GM12878 (cell line): Measurements from ENCODE around the gene ADAMTSL5. TPM values are rescaled to one million over a fixed set of nuclear protein-coding genes. Genes with fewer than 3 reads are reported as not detected.

Experiments used
- ATAC-seq: fragments of 200-7000 bp; cut with Tn5 transposase; 3 replicates; pipeline ENCODE4 v1.9.1; 2020; ENCODE audit warnings: mild to moderate bottlenecking, moderate library complexity
- BruUV-seq: library from RNA; stranded (reverse); fragments of 400-500 nt; replicated peaks from 2 replicates; lab custom pipeline; 2021; lab: Mats Ljungman, UMichigan
- CTCF ChIA-PET: fragments of 300-600 bp; sonication (Branson Sonifier 250); formaldehyde crosslinking; extraction: SDS; loops from one replicate; lab custom pipeline; 2021; ENCODE audit warnings: inconsistent platforms; lab: Yijun Ruan, JAX
- POLR2A ChIA-PET: fragments of 350-600 bp; formaldehyde crosslinking; extraction: SDS; loops from one replicate; lab custom pipeline; 2021; ENCODE audit warnings: inconsistent platforms; lab: Charles Lee
- RAD21 ChIA-PET: fragments of 300-600 bp; sonication (Branson Sonifier 250); formaldehyde crosslinking; loops from one replicate; lab custom pipeline; 2023; ENCODE audit warnings: antibody characterized with exemption; ENCODE audit not compliant: unreplicated experiment; lab: Charles Lee
- SMC1A ChIA-PET: fragments of 300-600 bp; sonication (Branson Sonifier 250); formaldehyde crosslinking; loops from one replicate; lab custom pipeline; 2023; ENCODE audit not compliant: unreplicated experiment, uncharacterized antibody; lab: Charles Lee
- DNase-seq: peaks from one replicate; pipeline ENCODE4 v3.0.0-alpha.2; 2011; ENCODE audit warnings: low read depth, low spot score
- FAIRE-seq: peaks from 3 replicates; lab custom pipeline; 2011; peaks lifted over from hg19 to GRCh38; lab: Jason Lieb, UNC
- H2AFZ ChIP-seq: 2 replicates; pipeline ENCODE4 v1.6.0; 2011; ENCODE audit warnings: low read depth, low read length, control low read depth; ENCODE audit not compliant: control insufficient read depth
- H3K27ac ChIP-seq: 2 replicates; pipeline ENCODE4 v1.5.1; 2011; ENCODE audit warnings: control low read depth; ENCODE audit not compliant: control insufficient read depth, insufficient read depth
- H3K27me3 ChIP-seq, 2 experiments: replicated peaks in 1 of 2; 2 replicates each; pipeline versions ENCODE4 v1.6.0 to v1.6.1; 2011; ENCODE audit warnings: low read length in 1 of 2; ENCODE audit not compliant: control insufficient read depth in 2 of 2, insufficient read depth in 2 of 2
- H3K36me3 ChIP-seq, 2 experiments: 2 replicates each; pipeline ENCODE4 v1.5.1; 2011; ENCODE audit warnings: low read length in 1 of 2; ENCODE audit not compliant: control insufficient read depth in 2 of 2, insufficient read depth in 2 of 2
- H3K4me1 ChIP-seq: 2 replicates; pipeline ENCODE4 v1.6.1; 2011; ENCODE audit warnings: mild to moderate bottlenecking, low read length, moderate library complexity, mixed read lengths; ENCODE audit not compliant: control insufficient read depth, insufficient read depth
- H3K4me2 ChIP-seq: 2 replicates; pipeline ENCODE4 v1.6.0; 2011; ENCODE audit warnings: control low read depth; ENCODE audit not compliant: control insufficient read depth, insufficient read depth
- H3K4me3 ChIP-seq: fragments of 200-600 bp; sonication (generic); 2 replicates; pipeline ENCODE4 v1.5.1; 2016
- H3K79me2 ChIP-seq: 2 replicates; pipeline ENCODE4 v1.6.0; 2011; ENCODE audit warnings: low read length; ENCODE audit not compliant: control insufficient read depth, insufficient read depth
- H3K9ac ChIP-seq: 2 replicates; pipeline ENCODE4 v1.8.0; 2011; ENCODE audit warnings: low read length, control low read depth, mixed read lengths; ENCODE audit not compliant: control insufficient read depth, insufficient read depth
- H3K9me3 ChIP-seq: replicated peaks from 3 replicates; pipeline ENCODE4 v1.5.1; 2011; ENCODE audit warnings: mild to moderate bottlenecking, low read length; ENCODE audit not compliant: control insufficient read depth, insufficient read depth
- H4K20me1 ChIP-seq: 2 replicates; pipeline ENCODE4 v1.6.0; 2011; ENCODE audit not compliant: control insufficient read depth, insufficient read depth
- BCL11A ChIP-seq: IDR thresholded peaks from 2 replicates; pipeline ENCODE4 v1.6.1; 2011; ENCODE audit warnings: low read depth, low read length
- CREB1 ChIP-seq: IDR thresholded peaks from 2 replicates; pipeline ENCODE4 v1.6.1; 2012; ENCODE audit warnings: low read depth, mild to moderate bottlenecking, inconsistent platforms
- CREM ChIP-seq: IDR thresholded peaks from 2 replicates; pipeline ENCODE4 v1.6.1; 2014; ENCODE audit warnings: antibody characterized with exemption, low read depth
- FOS ChIP-seq: IDR thresholded peaks from 3 replicates; pipeline ENCODE4 v1.6.1; 2011; ENCODE audit warnings: borderline replicate concordance; ENCODE audit not compliant: insufficient read length; ENCODE audit errors: extremely low read depth
- MEF2A ChIP-seq: IDR thresholded peaks from 2 replicates; pipeline ENCODE4 v1.6.1; 2011; ENCODE audit warnings: low read depth, mild to moderate bottlenecking, low read length, moderate library complexity; ENCODE audit not compliant: insufficient read depth
- PBX3 ChIP-seq: IDR thresholded peaks from 2 replicates; pipeline ENCODE4 v1.6.1; 2011; ENCODE audit warnings: mild to moderate bottlenecking, low read depth, low read length, moderate library complexity; ENCODE audit not compliant: insufficient replicate concordance
- POLR2AphosphoS2 ChIP-seq: IDR thresholded peaks from 2 replicates; pipeline ENCODE4 v1.6.1; 2011; ENCODE audit warnings: low read depth, mild to moderate bottlenecking, low read length, improper control_type of control experiment, moderate library complexity
- POU2F2 ChIP-seq: IDR thresholded peaks from 3 replicates; pipeline ENCODE4 v1.6.1; 2011; ENCODE audit warnings: low read depth, mild to moderate bottlenecking, low read length, borderline replicate concordance
- SMAD5 ChIP-seq: IDR thresholded peaks from 2 replicates; pipeline ENCODE4 v1.6.1; 2016; ENCODE audit warnings: antibody characterized with exemption, low read depth
- SMARCA5 ChIP-seq: fragments of 450-650 bp; IDR thresholded peaks from 2 replicates; pipeline ENCODE4 v1.6.1; 2017; ENCODE audit warnings: mild to moderate bottlenecking
- SP1 ChIP-seq: IDR thresholded peaks from one replicate; pipeline ENCODE4 v1.6.1; 2011; ENCODE audit warnings: low read depth, low read length
- SUPT20H ChIP-seq: IDR thresholded peaks from 2 replicates; pipeline ENCODE4 v1.6.1; 2011; ENCODE audit warnings: low read depth, mild to moderate bottlenecking, low read length, moderate library complexity, borderline replicate concordance; ENCODE audit not compliant: control insufficient read depth
- ZBED1 ChIP-seq: IDR thresholded peaks from 2 replicates; pipeline ENCODE4 v1.6.1; 2016; ENCODE audit warnings: borderline replicate concordance
- ZNF274 ChIP-seq: IDR thresholded peaks from one replicate; pipeline ENCODE4 v1.8.0; 2011; ENCODE audit not compliant: insufficient read length, insufficient read depth
- WGBS: methylation state at CpG from one replicate; pipeline ENCODE4 v1.1.6; 2016; ENCODE audit warnings: low lambda C conversion rate; ENCODE audit not compliant: insufficient replicate concordance, insufficient coverage; ENCODE audit errors: missing lambda C conversion rate; 5-methylcytosine and 5-hydroxymethylcytosine counted together
- in situ Hi-C: fragments of 300-500 bp; cut with MboI; formaldehyde crosslinking; loops from 9 replicates; pipeline ENCODE4 v1.14.3; 2018; ENCODE audit warnings: mixed read lengths
- intact Hi-C: fragments of 100-400 bp; cut with micrococcal nuclease; formaldehyde crosslinking; loops from one replicate; pipeline ENCODE4 v1.14.2; 2022; ENCODE audit not compliant: unreplicated experiment
- polyA plus RNA-seq, 11 experiments: library from polyadenylated mRNA; depleted of rRNA in 4 of 11; unstranded in 6 of 11; stranded (reverse) in 5 of 11; fragments of >200 nt; fragmentation: Nextera tagmentation in 4 of 11; fragmentation: Illumina TruSeq in 1 of 11; extraction: Ambion mirVana in 4 of 11; extraction: Trizol in 1 of 11; gene quantifications; 1 replicate in 1 of 11; 2 replicates in 10 of 11; pipeline versions ENCODE4 v1.2.1 to v1.2.3, GENCODE V29; 2011 to 2016; ENCODE audit warnings: inconsistent platforms in 2 of 11, missing spikeins in 2 of 11, low read depth in 1 of 11
- total RNA-seq, 4 experiments: library from RNA; depleted of rRNA in 3 of 4; stranded (reverse); fragments of >200 nt in 3 of 4; fragmentation: Illumina TruSeq in 1 of 4; extraction: Trizol in 1 of 4; gene quantifications; 2 replicates each; pipeline versions ENCODE4 v1.2.1 to v1.2.3, GENCODE V29; 2013 to 2021
- TF ChIP-seq, protein P1 (sequence below): fragments of 450-650 bp; IDR thresholded peaks from 2 replicates; pipeline ENCODE4 v1.6.1; 2017; ENCODE audit warnings: mild to moderate bottlenecking
- TF ChIP-seq, protein P2 (sequence below): fragments of 150-350 bp; IDR thresholded peaks from 2 replicates; pipeline ENCODE4 v1.6.1; 2016; ENCODE audit warnings: low read depth, low read length

Gene ADAMTSL5
- total and polyA plus RNA-seq, 10 of the 15 experiments (the other 5 are each of a cell fraction or from before 2014, with no cell fraction given), result 0.04 to 0.83 (median 0.32) TPM; not detected in 4

DNA sequence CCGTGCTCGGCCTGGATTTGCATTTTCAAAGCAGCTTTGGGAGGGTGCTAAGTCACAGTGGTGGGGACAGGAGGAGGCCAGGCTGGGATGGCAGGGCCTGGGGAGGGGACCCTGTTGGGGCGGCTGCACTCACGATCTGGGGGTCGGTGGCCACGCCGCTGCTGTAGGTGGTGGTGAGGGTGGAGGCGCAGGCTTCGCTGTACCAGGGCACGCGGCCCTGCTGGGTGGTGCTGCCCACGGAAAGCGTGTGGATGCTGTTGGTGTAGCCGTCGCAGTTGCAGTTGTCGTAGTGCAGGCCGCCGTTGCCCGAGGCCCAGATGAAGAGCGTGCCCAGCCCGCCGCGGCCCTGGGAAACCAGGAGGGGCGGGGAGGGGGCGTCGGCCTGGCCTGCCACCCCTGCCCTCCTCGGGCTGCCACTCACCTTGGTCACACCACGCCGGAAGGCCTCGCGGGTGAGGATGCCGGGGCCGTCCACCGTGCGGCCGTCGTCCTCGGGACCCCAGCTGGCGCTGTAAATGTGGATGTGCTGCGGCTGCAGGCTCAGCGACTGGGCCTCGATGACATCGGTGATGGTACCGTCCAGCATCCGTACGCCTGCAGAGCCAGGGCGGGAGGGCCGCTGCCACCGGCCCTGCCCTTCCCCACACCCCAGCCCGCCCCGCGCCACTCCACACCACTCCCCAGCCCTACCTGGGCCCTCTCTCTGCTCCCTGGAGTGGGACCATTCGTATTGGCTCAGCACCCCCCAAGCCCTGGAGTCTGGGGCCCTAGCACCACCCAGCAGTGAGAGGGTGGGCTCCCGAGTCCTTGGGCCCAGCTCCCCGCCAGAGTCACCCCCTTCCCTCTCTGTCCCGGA lies 25.9 kb downstream of the ADAMTSL5 start:
- RAD21 ChIA-PET, result no interaction called here
- 84% methylated on average over 49 of the region's 56 CpGs for WGBS
- no peak overlapping the region for H3K4me2 ChIP-seq
- POLR2A ChIA-PET, result no interaction called here
- no peak for DNase-seq
- no peak overlapping the region for H3K4me3 ChIP-seq
- no peaks in the 10 kb centered on the region for H4K20me1 ChIP-seq
- no peaks in the 10 kb centered on the region; a peak in 1 of 4 replicates for H3K27me3 ChIP-seq
- TF ChIP-seq CREM, result no peak
- TF ChIP-seq FOS, result no peak
- no peak for TF ChIP-seq SP1
- TF ChIP-seq BCL11A, result no peak
- no peak for TF ChIP-seq POLR2AphosphoS2
- no peak for TF ChIP-seq SMAD5
- TF ChIP-seq, protein P1, sequence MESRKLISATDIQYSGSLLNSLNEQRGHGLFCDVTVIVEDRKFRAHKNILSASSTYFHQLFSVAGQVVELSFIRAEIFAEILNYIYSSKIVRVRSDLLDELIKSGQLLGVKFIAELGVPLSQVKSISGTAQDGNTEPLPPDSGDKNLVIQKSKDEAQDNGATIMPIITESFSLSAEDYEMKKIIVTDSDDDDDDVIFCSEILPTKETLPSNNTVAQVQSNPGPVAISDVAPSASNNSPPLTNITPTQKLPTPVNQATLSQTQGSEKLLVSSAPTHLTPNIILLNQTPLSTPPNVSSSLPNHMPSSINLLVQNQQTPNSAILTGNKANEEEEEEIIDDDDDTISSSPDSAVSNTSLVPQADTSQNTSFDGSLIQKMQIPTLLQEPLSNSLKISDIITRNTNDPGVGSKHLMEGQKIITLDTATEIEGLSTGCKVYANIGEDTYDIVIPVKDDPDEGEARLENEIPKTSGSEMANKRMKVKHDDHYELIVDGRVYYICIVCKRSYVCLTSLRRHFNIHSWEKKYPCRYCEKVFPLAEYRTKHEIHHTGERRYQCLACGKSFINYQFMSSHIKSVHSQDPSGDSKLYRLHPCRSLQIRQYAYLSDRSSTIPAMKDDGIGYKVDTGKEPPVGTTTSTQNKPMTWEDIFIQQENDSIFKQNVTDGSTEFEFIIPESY, result no peak
- TF ChIP-seq CREB1, result no peak
- TF ChIP-seq POU2F2, result no peak
- no peak for TF ChIP-seq SMARCA5
- no peak for TF ChIP-seq PBX3
- TF ChIP-seq MEF2A, result no peak
- no peak for TF ChIP-seq ZBED1
- TF ChIP-seq, protein P2, sequence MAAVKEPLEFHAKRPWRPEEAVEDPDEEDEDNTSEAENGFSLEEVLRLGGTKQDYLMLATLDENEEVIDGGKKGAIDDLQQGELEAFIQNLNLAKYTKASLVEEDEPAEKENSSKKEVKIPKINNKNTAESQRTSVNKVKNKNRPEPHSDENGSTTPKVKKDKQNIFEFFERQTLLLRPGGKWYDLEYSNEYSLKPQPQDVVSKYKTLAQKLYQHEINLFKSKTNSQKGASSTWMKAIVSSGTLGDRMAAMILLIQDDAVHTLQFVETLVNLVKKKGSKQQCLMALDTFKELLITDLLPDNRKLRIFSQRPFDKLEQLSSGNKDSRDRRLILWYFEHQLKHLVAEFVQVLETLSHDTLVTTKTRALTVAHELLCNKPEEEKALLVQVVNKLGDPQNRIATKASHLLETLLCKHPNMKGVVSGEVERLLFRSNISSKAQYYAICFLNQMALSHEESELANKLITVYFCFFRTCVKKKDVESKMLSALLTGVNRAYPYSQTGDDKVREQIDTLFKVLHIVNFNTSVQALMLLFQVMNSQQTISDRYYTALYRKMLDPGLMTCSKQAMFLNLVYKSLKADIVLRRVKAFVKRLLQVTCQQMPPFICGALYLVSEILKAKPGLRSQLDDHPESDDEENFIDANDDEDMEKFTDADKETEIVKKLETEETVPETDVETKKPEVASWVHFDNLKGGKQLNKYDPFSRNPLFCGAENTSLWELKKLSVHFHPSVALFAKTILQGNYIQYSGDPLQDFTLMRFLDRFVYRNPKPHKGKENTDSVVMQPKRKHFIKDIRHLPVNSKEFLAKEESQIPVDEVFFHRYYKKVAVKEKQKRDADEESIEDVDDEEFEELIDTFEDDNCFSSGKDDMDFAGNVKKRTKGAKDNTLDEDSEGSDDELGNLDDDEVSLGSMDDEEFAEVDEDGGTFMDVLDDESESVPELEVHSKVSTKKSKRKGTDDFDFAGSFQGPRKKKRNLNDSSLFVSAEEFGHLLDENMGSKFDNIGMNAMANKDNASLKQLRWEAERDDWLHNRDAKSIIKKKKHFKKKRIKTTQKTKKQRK, result no peak
- TF ChIP-seq ZNF274, result no peak
- no peak for TF ChIP-seq SUPT20H
- TF ChIP-seq, all 136 proteins: peak for 0
- intact Hi-C loops (no loop called here), in situ Hi-C loops (no loop called here)
- Histone ChIP-seq H2AFZ (no peak overlapping the region), H3K79me2 (no peaks in the 10 kb centered on the region), H3K9me3 (no peaks in the 10 kb centered on the region), H3K9ac (no peak overlapping the region), H3K4me1 (no peaks in the 10 kb centered on the region; the same call in 1 of the 2 replicates), H3K36me3 (no peaks in the 10 kb centered on the region), H3K27ac (no peak overlapping the region)
- FAIRE-seq (no peak), ATAC-seq (no peak)
- CTCF ChIA-PET, result no interaction called here
- BruUV-seq, result no TSS peak
- SMC1A ChIA-PET, result no interaction called here
